NCI-H2029 (cell line): Measurements from ENCODE around the gene ARHGEF28.

Experiments
- DNase-seq: peaks from one replicate; lab custom pipeline; 2025; lab: John Stamatoyannopoulos, UW

The ARHGEF28 gene

DNA sequence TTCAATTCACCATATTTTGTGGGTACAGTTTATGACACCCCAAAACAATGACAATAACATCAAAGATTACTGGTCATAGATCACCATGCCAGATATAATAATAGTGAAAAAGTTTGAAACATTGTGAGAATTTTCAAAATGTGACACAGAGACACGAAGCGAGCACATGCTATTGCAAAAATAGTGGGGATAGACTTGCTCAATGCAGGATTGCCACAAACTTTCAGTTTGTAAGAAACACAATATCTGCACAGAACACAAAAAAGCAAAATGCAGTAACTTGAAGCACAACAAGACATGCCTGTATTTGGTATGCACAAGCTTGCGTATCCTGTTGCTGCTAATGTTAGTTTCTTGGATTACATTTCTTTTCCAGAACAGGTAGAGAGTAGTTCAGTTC, 35.8 kb downstream of the ARHGEF28 start:
- DNase-seq: no peak

DNA sequence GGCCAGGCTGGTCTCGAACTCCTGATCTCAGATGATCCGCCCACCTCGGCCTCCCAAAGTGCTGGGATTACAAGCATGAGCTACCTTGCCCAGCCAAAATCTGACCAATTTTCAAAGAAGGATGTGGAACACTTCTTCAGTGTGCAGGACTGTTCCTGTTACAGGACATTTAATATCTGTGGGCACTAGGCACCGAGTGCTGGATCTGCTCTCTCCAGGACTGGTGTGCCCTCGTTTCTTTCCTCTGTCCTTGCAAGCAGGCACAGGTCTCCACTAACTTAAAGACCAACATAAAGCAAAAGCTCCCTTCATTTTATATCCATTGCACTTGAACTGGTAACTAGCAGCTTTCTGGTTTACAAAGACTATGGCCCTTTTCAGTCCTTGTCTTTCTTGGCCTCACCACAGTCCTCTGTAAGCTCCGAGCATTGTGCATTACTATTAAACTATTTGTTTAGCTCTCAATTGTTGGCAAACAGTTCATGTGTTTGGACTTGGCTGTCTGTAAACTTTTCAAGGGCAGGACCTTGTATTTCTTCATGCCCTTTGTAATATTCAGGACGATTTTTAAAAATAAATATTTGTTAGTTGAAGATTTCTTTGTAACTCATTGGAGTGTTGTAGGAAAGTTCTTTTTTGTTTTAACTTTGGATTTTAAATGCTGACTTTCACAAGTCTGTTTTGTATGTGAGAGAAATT, 37.3 kb downstream of the ARHGEF28 start:
- DNase-seq: no peak

DNA sequence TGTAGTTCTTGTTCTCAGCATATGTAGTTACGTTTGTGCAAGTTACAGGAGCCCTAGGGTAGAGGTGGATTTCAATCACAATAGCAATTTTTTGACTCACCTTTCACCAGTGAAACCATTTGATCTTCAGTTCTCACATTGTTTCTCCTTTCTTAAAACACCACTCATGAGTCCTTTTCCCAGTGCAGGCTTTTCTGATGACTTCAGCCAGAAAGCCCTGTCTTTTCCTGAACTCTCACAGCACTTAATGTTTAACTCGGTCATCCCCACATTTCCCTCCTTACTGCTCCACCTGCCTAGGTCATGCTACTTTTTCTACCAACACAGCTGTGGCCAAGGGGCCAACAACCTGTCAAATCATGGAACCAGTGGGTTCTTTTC, 37.9 kb downstream of the ARHGEF28 start:
- no peak for DNase-seq

GRCh38 chr5:73664796-73665195, 38.8 kb downstream of the ARHGEF28 start:
- DNase-seq: no peak

DNA sequence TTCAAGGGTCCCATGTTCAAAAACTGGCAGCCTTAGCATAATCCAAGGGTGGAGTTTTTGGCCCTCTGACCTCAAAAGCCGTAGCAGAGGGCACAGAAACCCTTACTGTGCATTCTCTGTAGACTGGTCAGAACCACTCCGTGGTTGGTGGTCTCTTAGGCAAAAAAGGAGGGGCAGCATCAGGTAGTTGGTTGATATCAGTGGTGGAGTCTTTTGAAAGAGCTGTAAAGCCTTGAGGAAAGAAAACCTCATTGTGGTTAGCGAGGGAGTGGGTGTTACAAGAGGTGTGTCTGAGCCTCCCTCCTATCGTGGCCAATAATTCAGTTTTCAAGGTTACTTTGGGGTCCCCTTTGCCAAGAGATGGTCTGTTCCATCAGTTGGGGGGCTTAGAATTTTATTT, 40.9 kb downstream of the ARHGEF28 start:
- no peak for DNase-seq

GRCh38 chr5:73668017-73668416, 42.0 kb downstream of the ARHGEF28 start:
- DNase-seq: no peak

DNA sequence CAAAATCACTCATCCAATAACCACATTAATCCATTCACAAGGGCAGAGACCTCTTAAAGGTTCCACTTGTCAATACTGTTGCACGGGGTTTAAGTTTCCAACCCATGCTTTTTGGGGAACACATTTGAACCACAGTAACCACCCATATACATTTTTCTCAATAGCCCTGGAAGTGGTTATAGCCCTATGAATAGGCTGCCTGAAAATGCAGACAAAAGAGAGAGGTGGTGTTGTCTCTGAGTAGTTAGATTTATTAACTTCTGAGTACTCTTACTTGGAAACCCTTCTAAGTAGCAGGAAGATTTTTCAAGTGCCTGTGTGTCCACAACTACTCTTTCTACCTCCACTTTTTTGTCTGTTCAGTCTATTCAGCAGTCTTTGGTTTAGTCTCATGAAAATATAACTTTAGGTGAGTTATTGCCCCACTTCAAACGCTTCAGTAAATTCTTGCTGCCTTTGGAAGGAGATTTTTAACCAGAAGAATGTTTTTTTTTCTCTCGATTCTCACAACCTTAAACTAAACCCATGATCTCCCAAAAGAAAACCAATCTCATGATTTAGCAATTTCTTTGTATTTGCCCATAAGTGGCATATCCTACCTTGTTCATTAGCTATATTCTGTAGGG, 42.6 kb downstream of the ARHGEF28 start:
- no peak for DNase-seq

GRCh38 chr5:73670731-73671130, 44.7 kb downstream of the ARHGEF28 start:
- DNase-seq: no peak

DNA sequence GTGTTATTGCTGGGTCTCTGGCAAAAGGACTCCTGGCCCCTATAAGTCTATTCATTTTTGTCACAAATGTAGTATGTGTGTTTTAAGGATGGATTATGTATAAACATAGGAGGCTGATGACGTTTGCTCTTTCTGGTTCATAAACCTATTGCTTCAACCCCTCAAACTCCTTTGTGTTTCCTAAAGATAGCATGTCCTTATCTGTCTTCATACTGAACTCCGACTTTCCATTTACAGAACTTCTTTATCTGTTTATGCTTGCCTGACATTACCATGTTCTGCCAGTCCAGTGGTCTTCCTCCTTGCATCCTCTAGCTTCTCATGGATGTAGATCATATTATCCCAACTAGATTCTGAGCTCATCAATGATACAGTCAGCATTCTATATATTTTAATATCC, 46.1 kb downstream of the ARHGEF28 start:
- no peak for DNase-seq

GRCh38 chr5:73673161-73673591, 47.2 kb downstream of the ARHGEF28 start:
- no peak for DNase-seq

DNA sequence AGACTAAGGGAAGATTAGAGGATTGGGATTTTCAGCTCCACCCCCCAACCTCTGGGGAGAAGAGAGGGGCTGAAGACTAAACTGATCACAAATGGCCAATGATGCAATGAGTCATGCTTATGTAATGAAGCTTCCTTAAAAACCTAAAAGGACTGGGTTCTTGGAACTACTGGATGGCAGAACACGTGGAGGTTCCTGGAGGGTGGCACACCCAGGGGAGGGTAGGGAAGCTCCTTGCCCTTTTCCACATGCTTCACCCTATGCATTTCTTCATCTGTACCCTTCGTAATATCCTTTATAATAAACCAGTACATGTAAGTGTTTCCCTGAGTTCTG, 48.6 kb downstream of the ARHGEF28 start:
- no peak for DNase-seq

DNA sequence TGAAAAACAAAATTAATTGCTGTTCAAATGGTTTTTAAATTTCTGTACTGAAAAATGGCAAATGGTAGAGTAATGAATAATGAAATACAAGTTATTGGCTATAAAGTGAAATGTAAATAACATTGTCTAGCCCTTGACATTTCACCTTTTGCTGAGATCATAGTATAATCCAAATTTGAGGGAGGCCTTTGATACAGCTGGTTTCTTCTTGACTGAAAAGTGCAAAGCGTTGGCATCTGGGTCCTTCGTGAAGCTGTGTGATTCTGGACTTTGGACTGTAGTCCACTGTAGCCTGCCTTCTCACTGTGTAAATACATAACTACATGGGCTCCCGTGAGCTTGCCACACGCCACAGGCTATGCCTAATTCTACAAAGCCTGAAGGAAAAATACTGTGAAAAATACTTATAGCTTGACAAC, 52.3 kb downstream of the ARHGEF28 start:
- DNase-seq: no peak

- no peak for DNase-seq
Measured at GRCh38 chr5:73678807-73679206, 52.8 kb downstream of the ARHGEF28 start.

DNA sequence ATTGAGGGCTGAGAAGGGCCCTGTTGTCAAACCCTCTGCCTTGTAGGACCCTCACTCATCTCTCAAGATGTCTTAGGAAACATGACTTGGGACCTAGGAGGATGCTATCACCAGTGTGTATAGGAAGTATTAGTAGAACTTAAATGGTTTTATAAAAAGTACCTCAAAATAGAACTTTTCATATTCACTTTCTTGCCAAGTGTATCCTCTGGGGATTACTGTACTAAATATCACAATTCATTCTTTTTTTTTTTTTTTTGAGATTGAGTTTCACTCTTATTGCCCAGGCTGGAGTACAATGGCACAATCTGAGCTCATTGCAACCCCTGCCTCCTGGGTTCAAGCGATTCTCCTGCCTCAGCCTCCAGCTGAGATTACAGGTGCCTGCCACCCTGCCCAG, 56.2 kb downstream of the ARHGEF28 start:
- no peak for DNase-seq

DNA sequence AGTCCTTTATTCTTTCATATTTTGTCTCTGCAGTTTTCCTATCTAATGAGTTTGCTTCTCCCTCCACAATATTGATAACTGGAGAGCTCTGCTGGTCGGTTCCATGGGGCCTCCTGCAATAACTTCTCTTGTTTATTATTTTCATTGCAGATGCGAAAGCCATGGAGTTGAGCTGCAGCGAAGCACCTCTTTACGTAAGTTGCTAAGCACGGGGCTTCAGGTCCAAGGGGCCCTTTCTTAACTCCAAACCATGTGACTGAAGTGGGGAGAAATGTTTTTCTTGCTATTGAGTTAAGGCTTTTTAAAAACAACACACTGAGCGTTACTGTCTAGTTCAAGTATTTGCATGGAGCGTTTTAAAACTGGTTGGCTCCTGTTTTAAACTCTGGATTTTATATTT, 58.7 kb downstream of the ARHGEF28 start:
- DNase-seq: no peak

DNA sequence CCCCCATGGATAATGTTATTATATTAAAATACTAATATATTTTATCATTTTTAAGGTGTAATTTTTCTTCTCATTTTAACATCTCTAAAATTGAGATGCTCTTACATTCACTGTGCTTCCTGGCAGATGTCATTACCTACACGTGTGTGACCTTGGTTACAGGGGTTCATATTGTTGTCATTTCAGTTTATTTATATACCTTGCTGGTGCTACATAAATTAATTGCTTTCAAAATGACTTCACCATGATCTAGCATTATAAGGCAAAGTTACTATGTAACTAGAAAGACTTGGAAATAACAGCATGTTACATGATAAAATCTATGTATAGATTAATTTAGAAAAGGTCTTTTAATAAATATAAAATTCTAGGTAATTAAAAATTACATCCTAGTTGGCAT, 60.9 kb downstream of the ARHGEF28 start:
- DNase-seq: no peak

- no peak for DNase-seq
Measured at GRCh38 chr5:73687357-73687756, 61.4 kb downstream of the ARHGEF28 start.

- no peak for DNase-seq
Measured at GRCh38 chr5:73690015-73690414, 64.0 kb downstream of the ARHGEF28 start.

DNA sequence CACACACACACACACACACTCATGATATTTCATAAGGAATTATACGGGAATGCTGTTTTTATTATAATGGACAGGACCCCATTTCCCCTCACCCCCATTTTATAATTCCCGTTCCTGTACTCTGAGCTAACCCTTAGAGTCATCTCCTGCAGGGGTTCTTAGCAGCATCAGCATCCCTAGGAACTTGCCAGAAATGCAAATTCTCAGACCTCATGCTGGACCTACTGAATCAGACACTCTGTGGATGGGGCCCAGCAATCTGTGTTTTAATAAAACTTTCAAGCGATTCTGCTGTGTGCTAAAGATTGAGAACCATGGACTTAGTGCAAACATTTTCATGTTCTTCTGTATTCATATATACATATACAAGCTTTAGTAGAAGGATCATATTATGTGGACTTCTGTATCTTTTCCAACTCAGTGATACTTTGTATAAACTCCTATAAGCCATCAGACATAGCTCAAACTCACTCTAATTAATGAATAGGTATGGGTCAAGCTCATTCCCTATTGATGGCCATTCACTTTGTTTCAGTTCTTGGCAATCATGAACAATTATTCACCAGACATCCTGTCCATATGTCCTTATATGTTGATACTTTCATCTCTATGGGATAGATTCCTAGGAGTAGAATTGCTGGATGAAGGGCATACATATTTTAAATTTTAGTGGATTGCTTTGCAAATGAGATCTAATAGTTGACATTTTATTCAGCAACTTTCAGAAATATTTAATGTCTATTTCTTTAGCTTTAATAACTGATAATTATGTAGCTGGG, 65.5 kb downstream of the ARHGEF28 start:
- DNase-seq: no peak

- no peak for DNase-seq
Measured at GRCh38 chr5:73692166-73692640, 66.2 kb downstream of the ARHGEF28 start.

DNA sequence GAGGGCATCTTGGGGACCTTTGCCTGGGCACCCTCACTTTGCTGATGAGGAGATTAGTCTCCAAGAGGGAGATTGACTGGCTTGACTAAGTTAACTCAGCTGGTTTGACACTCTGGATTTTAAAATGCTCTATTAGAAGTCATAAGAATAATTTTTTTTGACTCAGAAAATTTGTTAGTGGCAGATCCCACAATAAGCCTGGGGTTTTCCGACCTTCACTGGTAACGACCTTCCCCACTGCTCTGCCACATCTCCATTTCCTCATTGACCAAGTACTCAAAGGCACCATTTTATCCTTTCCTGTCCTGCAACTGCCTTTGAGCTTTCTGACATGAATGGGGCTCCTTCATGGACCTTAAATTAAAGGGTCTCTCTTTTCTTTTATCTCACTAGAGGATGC, 67.0 kb downstream of the ARHGEF28 start:
- DNase-seq: no peak

GRCh38 chr5:73693573-73694061, 67.6 kb downstream of the ARHGEF28 start:
- no peak for DNase-seq

DNA sequence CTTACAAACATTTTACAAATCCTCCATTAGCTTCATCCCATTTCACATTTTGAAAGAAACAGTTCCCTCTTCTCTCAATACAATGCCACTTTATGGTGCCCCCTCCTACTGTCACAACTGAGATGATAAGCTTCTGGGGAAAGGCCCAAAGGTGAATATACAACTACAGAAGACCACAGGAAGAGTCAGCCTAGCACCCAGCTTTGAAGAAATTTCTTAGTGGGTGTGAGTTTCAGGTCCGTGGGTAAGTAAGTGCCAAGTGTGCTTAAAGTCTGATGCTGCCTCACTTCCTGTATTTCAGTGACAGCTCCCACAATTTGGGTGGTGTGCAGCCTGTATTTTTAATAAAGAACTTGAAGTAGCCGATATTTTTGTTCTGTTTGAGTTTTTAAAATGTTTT, 68.1 kb downstream of the ARHGEF28 start:
- no peak for DNase-seq
